SJSA1 (cell line): Measurements from ENCODE around the gene FBXO42. TPM values are rescaled to one million over a fixed set of nuclear protein-coding genes. Genes with fewer than 3 reads are reported as not detected.
A peak's percentile ranks its signal among the peaks of the same experiment; 100 is the strongest.
"Not testable (repeated sequence)": the region's sequence is repeated elsewhere in the genome, so short reads cannot be mapped to it uniquely, and the experiment has no call there.

Source experiments
- DNase-seq, 2 experiments: peaks; one replicate each; pipeline ENCODE4 v3.0.0-alpha.2; 2015 to 2020; ENCODE audit warnings: low spot score in 2 of 2, low read depth in 1 of 2
- H3K27ac ChIP-seq: fragments of 250-450 bp; sonication (Bioruptor Pico); 2 replicates; pipeline ENCODE4 v1.5.1; 2020; ENCODE audit warnings: mild to moderate bottlenecking, moderate library complexity
- H3K27me3 ChIP-seq: fragments of 250-450 bp; sonication (Bioruptor Pico); replicated peaks from 2 replicates; pipeline ENCODE4 v1.5.1; 2020; ENCODE audit warnings: mild to moderate bottlenecking, moderate library complexity
- H3K36me3 ChIP-seq: fragments of 250-450 bp; sonication (Bioruptor Pico); 2 replicates; pipeline ENCODE4 v1.5.1; 2020; ENCODE audit warnings: mild to moderate bottlenecking
- H3K4me1 ChIP-seq: fragments of 250-450 bp; sonication (Bioruptor Pico); replicated peaks from 2 replicates; pipeline ENCODE4 v1.6.1; 2021; ENCODE audit warnings: mild to moderate bottlenecking
- H3K4me3 ChIP-seq: fragments of 250-450 bp; sonication (Bioruptor Pico); 2 replicates; pipeline ENCODE4 v1.5.1; 2020; ENCODE audit warnings: mild to moderate bottlenecking
- H3K9me3 ChIP-seq: fragments of 250-450 bp; sonication (Bioruptor Pico); replicated peaks from 2 replicates; pipeline ENCODE4 v1.5.1; 2020; ENCODE audit warnings: mild to moderate bottlenecking
- total RNA-seq: library from RNA; depleted of rRNA; stranded (reverse); fragments of >200 nt; shearing (Covaris generic); gene quantifications from 2 replicates; pipeline ENCODE4 v1.2.3, GENCODE V29; 2014

The FBXO42 gene
- total RNA-seq, 1 experiment from 2014 or later, result 20.0 TPM

- H3K36me3 ChIP-seq, result peaks cover 29% of the 10 kb centered on the region
- H3K27me3 ChIP-seq, result no peaks in the 10 kb centered on the region
- DNase-seq, result no peak
- H3K9me3 ChIP-seq, result no peaks in the 10 kb centered on the region
- no peak overlapping the region for H3K27ac ChIP-seq
- H3K4me1 ChIP-seq, result no peaks in the 10 kb centered on the region
- no peak overlapping the region for H3K4me3 ChIP-seq
Measured at GRCh38 chr1:16286122-16286521, 66.2 kb downstream of the FBXO42 start.

DNA sequence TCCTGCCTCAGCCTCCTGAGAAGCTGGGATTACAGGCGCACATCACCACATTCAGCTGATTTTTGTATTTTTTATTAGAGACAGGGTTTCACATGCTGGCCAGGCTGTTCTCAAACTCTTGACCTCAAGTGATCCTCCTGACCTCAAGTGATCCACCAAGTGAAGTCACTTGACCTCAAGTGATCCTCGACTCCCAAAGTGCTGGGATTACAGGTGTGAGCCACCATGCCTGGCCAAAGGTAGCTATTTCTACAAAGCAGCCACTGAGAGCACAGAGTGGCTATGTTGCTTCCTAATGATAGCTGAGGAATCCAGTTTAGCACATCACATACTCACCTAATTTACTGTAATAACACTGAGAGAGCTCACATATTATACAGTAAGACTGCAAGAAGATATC, 70.5 kb downstream of the FBXO42 start:
- no peaks in the 10 kb centered on the region for H3K9me3 ChIP-seq
- H3K27me3 ChIP-seq, result no peaks in the 10 kb centered on the region
- DNase-seq, result no peak
- peaks cover 18% of the 10 kb centered on the region for H3K36me3 ChIP-seq
- H3K4me1 ChIP-seq, result no peaks in the 10 kb centered on the region
- no peak overlapping the region for H3K27ac ChIP-seq
- H3K4me3 ChIP-seq, result no peak overlapping the region

- DNase-seq, result no peak
- no peaks in the 10 kb centered on the region for H3K27me3 ChIP-seq
- H3K36me3 ChIP-seq, result peaks cover 9% of the 10 kb centered on the region
- H3K9me3 ChIP-seq, result no peaks in the 10 kb centered on the region
- H3K4me3 ChIP-seq, result no peak overlapping the region
- no peak overlapping the region for H3K27ac ChIP-seq
- no peaks in the 10 kb centered on the region for H3K4me1 ChIP-seq
Measured at GRCh38 chr1:16279186-16279585, 73.1 kb downstream of the FBXO42 start.

DNA sequence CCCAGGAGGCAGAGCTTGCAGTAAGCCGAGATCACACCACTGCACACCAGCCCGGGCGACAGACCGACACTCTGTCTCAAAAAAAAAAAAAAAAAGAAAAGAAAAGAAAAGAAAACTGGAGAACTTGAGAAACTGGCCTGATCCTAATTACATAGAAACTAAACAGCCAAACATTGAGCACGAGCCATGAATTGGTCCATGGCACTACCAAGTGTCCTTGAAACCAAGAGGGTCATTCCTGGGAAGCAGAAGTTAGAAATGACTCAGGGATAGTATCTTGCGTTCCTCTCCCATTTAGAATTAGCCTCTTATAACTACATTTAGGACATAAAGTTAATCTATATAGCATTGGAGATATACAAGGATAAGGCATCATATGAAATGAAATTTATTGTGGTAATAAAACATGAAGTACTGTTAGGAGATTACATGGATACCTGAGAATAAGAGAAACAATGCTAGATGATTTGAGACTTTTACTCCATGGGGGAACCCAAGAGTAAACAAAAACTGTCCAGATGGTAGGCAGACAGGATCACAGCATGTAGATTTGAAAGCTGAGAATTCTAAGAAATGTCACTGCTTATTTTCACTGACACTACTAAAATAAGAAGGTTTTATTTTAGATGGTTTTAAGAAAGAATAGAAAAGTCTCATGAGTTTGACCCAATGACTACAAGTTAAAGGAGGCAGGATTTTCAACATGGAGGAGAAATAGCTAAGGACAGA, 75.8 kb downstream of the FBXO42 start:
- H3K27ac ChIP-seq, result no peak overlapping the region
- DNase-seq, result no peak
- H3K4me3 ChIP-seq, result no peak overlapping the region

GRCh38 chr1:16275591-16275990, 76.7 kb downstream of the FBXO42 start:
- no peak for DNase-seq
- no peaks in the 10 kb centered on the region for H3K27me3 ChIP-seq
- no peaks in the 10 kb centered on the region for H3K4me1 ChIP-seq
- no peak overlapping the region for H3K27ac ChIP-seq
- no peak overlapping the region for H3K4me3 ChIP-seq
- no peaks in the 10 kb centered on the region for H3K9me3 ChIP-seq
- H3K36me3 ChIP-seq, result peaks cover 17% of the 10 kb centered on the region

More for the DNA sequence above, 75.8 kb downstream of the FBXO42 start:
- Histone ChIP-seq H3K4me1 (no peaks in the 10 kb centered on the region), H3K9me3 (no peaks in the 10 kb centered on the region), H3K27me3 (no peaks in the 10 kb centered on the region), H3K36me3 (peaks cover 15% of the 10 kb centered on the region)

DNA sequence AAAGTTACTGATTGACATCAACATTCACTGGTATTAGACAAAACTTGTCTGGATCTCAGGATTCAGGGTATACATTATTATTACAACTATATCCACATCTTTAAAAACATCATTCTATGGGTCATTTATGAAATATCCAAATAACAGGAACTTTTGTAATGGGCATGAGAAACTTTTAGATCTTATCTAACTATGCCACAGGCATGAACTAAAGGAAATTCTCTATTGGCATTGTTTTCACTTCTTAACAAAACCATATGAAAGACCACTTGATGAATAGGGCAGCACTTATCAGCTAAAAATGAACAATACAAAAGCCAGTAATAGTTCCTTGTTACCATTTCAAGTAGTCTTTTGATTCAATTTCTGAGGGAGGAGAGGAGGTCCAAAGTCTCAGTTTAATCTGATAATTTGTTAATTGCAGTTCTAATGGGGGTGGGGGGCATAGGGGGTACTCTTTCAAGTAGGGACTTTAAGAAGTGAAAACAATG, 84.5 kb downstream of the FBXO42 start:
- Histone ChIP-seq H3K4me1 (peaks cover 26% of the 10 kb centered on the region), H3K9me3 (no peaks in the 10 kb centered on the region), H3K27ac (no peak overlapping the region), H3K4me3 (no peak overlapping the region), H3K36me3 (peaks cover 8% of the 10 kb centered on the region; the same call in 1 of the 2 replicates), H3K27me3 (no peaks in the 10 kb centered on the region)
- DNase-seq, result no peak

DNA sequence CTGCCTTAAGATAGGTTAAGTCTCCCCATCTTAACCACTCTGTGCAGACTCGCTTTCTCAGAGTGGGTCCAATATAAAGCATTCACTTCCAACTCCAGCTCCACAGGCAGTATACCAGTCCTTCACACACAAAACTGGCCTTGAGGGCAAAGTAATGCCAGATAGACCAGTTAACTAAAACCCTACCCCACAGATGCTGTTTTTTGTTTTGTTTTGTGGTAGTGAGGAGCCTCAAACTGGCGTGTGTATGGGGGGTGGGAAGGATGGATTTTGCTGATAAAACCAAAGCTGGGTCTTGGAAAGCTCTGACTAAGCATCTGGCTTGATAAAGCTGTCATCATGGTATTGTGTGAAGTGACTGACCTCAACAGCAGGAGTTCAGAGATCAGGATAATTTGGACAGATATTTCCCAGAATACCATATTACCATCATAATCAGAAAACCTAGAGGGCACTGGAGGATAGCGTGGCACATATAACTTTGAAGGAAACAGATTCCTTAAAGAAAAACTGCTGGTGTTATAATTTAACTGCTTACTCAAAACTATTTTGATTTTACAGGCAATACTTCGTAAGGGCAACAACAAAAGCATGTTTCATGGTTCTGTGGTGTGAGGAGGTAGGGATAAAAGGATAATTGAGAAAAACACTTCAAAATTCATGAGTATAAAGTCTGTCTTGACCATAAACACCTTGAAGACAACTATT, 85.7 kb downstream of the FBXO42 start:
- H3K9me3 ChIP-seq, result no peaks in the 10 kb centered on the region
- no peak for DNase-seq
- H3K27ac ChIP-seq, result no peak overlapping the region

DNA sequence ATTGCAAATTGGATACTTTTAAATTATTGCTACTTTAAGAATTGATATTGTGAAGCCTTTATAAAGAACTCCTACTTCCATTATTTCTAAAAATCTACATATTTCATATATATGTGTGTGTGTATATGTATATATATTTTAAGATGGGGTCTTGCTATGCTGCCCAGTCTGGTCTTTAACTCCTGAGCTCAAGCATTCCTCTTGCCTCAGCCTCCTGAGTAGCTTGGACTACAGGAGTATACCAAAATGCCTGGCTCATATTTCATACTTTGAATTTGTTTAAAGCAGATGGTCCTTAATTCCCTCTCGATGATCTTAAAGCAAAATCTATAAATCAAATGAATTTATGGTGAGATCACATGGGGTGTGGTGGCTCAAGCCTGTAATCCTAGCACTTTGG, 90.2 kb downstream of the FBXO42 start:
- Histone ChIP-seq H3K9me3 (no peaks in the 10 kb centered on the region), H3K4me1 (peaks cover 47% of the 10 kb centered on the region), H3K27ac (0 out of 2 replicates have a peak overlapping the region, but pooled peaks have one; percentile 58), H3K36me3 (no peaks in the 10 kb centered on the region), H3K4me3 (no peak overlapping the region), H3K27me3 (no peaks in the 10 kb centered on the region)
- no peak for DNase-seq

More for the DNA sequence above, 85.7 kb downstream of the FBXO42 start:
- 0 out of 2 replicates have a peak, but pooled peaks cover 3% of the 10 kb centered on the region for H3K36me3 ChIP-seq
- peaks cover 30% of the 10 kb centered on the region for H3K4me1 ChIP-seq
- no peaks in the 10 kb centered on the region for H3K27me3 ChIP-seq
- no peak overlapping the region for H3K4me3 ChIP-seq

- no peaks in the 10 kb centered on the region for H3K9me3 ChIP-seq
- no peaks in the 10 kb centered on the region for H3K27me3 ChIP-seq
- peaks cover 2% of the 10 kb centered on the region for H3K36me3 ChIP-seq
- H3K4me3 ChIP-seq, result no peak overlapping the region
- H3K4me1 ChIP-seq, result peaks cover 37% of the 10 kb centered on the region
- peak overlapping the region; percentile 58 for H3K27ac ChIP-seq
- peak; percentile 66 to 69 for DNase-seq
Measured at GRCh38 chr1:16260814-16261213, 91.5 kb downstream of the FBXO42 start.

GRCh38 chr1:16258591-16259135, 93.6 kb downstream of the FBXO42 start:
- no peak for DNase-seq
- H3K36me3 ChIP-seq, result peaks cover 17% of the 10 kb centered on the region
- no peaks in the 10 kb centered on the region for H3K27me3 ChIP-seq
- no peak overlapping the region for H3K4me3 ChIP-seq
- peaks cover 37% of the 10 kb centered on the region for H3K4me1 ChIP-seq
- peak overlapping the region; percentile 53 for H3K27ac ChIP-seq
- H3K9me3 ChIP-seq, result no peaks in the 10 kb centered on the region

DNA sequence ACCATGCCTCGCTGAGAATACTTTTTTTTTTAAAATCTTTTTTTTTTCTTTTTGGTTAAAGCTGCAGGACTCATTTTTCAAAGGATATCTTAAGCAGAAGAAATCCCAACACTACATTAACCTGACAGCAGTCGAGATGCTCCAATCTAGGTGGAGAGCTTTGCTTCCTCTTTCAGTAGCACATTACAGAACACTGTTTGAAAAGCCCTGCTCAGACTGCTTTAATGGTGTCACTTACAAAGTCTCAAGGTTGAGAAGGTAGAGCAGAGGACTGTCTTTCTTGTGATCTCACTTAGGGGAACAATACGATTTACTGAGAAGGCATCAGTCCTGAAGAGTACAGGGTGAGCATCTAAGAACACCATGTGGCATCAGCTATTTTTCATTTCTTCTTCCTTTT, 94.3 kb downstream of the FBXO42 start:
- Histone ChIP-seq H3K27me3 (no peaks in the 10 kb centered on the region), H3K27ac (no peak overlapping the region), H3K4me3 (no peak overlapping the region), H3K4me1 (peaks cover 37% of the 10 kb centered on the region), H3K9me3 (no peaks in the 10 kb centered on the region), H3K36me3 (peaks cover 22% of the 10 kb centered on the region)
- DNase-seq, result no peak

GRCh38 chr1:16257556-16257955, 94.7 kb downstream of the FBXO42 start:
- H3K9me3 ChIP-seq, DNase-seq, H3K27me3 ChIP-seq, H3K4me3 ChIP-seq, H3K27ac ChIP-seq: not testable (repeated sequence)
- peaks cover 26% of the 10 kb centered on the region for H3K36me3 ChIP-seq
- peaks cover 37% of the 10 kb centered on the region for H3K4me1 ChIP-seq

- H3K27me3 ChIP-seq, result no peaks in the 10 kb centered on the region
- no peak overlapping the region for H3K4me3 ChIP-seq
- H3K4me1 ChIP-seq, result peaks cover 32% of the 10 kb centered on the region
Measured at GRCh38 chr1:16256478-16256877, 95.8 kb downstream of the FBXO42 start.

More at GRCh38 chr1:16256478-16256877, 95.8 kb downstream of the FBXO42 start:
- Histone ChIP-seq H3K9me3 (no peaks in the 10 kb centered on the region), H3K36me3 (peaks cover 37% of the 10 kb centered on the region), H3K27ac (no peak overlapping the region)
- no peak for DNase-seq
